Fibroblast of villous mesenchyme (primary cell): ENCODE measurements around the gene WDR4. TPM values are rescaled to one million over a fixed set of nuclear protein-coding genes. Genes with fewer than 3 reads are reported as not detected.
"Not testable (repeated sequence)": the region's sequence is repeated elsewhere in the genome, so short reads cannot be mapped to it uniquely, and the experiment has no call there.

Source experiments
- DNase-seq: peaks from one replicate; pipeline ENCODE4 v3.0.0-alpha.2; 2010; ENCODE audit warnings: low read depth
- H3K4me3 ChIP-seq: 2 replicates; pipeline ENCODE4 v1.5.1; 2011; ENCODE audit warnings: low read depth, mild to moderate bottlenecking, low read length
- CTCF ChIP-seq: IDR thresholded peaks from 2 replicates; pipeline ENCODE4 v1.5.1; 2012; ENCODE audit warnings: low read depth, mild to moderate bottlenecking, low read length; ENCODE audit not compliant: insufficient read depth
- total RNA-seq: library from RNA; depleted of rRNA; stranded (reverse); fragments of >200 nt; gene quantifications from 2 replicates; pipeline ENCODE4 v1.2.3, GENCODE V29; 2012

The WDR4 gene
- total RNA-seq, 1 donor: 14.2 TPM

DNA sequence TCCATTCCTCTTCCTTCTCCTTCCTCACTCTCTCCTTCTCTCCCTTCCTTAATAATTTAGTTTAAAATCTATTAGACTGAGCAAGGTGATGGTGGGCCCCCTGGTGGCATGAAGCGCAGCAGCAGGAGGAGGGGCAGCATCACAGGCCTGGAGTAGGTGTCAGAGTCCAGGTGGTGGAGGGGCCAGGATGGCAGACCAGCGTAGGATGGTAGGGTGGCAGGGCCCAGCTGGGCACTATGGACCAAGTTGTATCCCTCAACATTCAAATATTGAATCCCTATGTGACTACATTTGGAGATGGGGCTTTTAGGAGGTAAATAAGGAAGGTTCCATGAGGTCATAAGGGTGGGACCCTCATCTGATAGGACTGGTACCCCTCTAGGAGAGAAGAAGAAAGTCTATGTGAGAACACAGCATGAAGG lies 61.0 kb downstream of the WDR4 start:
- DNase-seq: peak; percentile 60
- TF ChIP-seq CTCF: peak; percentile 91
- no peak overlapping the region for H3K4me3 ChIP-seq

- no peak for TF ChIP-seq CTCF
- no peak overlapping the region for H3K4me3 ChIP-seq
- no peak for DNase-seq
Observed at GRCh38 chr21:42815217-42815616, 64.1 kb downstream of the WDR4 start.

- H3K4me3 ChIP-seq, DNase-seq: not testable (repeated sequence)
Observed at GRCh38 chr21:42812528-42813241, 66.7 kb downstream of the WDR4 start.

DNA sequence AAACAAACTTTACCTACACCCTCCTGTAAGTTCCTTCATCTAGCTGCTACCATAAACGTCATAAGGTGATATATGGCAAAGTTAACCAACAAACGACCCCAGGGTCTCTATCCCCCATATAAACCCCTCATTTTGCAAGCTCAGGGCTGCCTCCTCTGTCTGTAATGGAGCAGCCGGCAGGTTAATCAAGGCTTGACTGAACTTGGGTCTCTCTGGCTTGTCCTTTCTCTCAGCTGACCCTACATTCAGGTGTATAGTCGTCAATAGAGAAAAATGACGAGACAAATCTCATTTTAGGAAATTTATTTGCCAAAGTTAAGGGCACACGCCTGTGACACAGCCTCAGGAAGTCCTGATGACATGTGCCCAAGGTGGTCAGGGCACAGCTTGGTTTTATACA lies 67.4 kb downstream of the WDR4 start:
- H3K4me3 ChIP-seq: no peak overlapping the region
- no peak for DNase-seq
- no peak for TF ChIP-seq CTCF

- DNase-seq: no peak
- TF ChIP-seq CTCF: no peak
- no peak overlapping the region for H3K4me3 ChIP-seq
Observed at GRCh38 chr21:42809577-42810475, 69.5 kb downstream of the WDR4 start.

GRCh38 chr21:42809171-42809570 lies 70.2 kb downstream of the WDR4 start:
- H3K4me3 ChIP-seq: no peak overlapping the region
- TF ChIP-seq CTCF: no peak
- DNase-seq: no peak

DNA sequence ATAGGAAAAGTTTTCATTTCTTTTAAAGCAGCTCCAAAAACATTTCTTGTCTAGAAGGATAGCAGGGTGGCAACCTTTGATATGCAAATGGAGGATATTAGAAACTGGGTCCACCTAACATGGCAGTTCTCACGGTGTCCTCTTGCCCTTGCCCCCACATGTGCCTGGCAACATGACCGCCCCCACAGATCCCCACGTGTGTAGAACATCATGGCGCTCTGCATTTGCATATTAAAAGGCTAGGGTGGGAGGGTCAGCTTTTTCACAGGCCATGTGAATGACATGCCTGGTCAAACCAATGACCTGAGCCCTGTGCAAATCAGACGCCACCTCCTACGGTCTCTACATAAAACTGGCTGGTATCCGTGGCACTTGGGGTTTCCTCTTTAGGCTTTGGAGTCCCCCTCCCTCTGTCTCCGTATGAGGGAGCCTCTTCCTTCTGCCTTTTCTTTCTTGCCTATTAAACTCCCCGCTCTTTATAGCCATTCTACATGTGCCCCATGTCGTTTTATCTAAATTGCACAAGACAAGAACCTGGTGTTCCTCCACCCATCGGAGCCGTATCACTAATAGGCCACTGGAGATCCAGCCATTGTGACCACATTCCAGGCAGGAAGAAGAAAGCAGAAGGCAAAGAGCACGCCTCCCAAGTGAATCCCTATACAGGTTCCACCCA lies 71.3 kb downstream of the WDR4 start:
- DNase-seq: no peak
- TF ChIP-seq CTCF: no peak
- no peak overlapping the region for H3K4me3 ChIP-seq

GRCh38 chr21:42807293-42807895 lies 71.9 kb downstream of the WDR4 start:
- not testable (repeated sequence) for DNase-seq

More at GRCh38 chr21:42807293-42807895, 71.9 kb downstream of the WDR4 start:
- not testable (repeated sequence) for H3K4me3 ChIP-seq
